Measurements from ENCODE around the gene DUSP1.

The DUSP1 gene

GRCh38 chr5:172728481-172729241 lies 42.3 kb downstream of the DUSP1 start:
- FAIRE-seq = no peak
- DNase-seq (ENCODE audit: insufficient read length, low spot score) = no peak

- DNase-seq (ENCODE audit: insufficient read length, low spot score) = no peak
- no peak for FAIRE-seq
Measured at GRCh38 chr5:172727551-172727950, 43.4 kb downstream of the DUSP1 start.

GRCh38 chr5:172726966-172727365 lies 44.0 kb downstream of the DUSP1 start:
- DNase-seq (ENCODE audit: insufficient read length, low spot score) (no peak), FAIRE-seq (no peak)

- no peak for FAIRE-seq
- no peak for DNase-seq (ENCODE audit: insufficient read length, low spot score)
Measured at GRCh38 chr5:172725785-172726184, 45.2 kb downstream of the DUSP1 start.

- FAIRE-seq = no peak
- DNase-seq (ENCODE audit: insufficient read length, low spot score) = no peak
Measured at GRCh38 chr5:172725273-172725672, 45.7 kb downstream of the DUSP1 start.

GRCh38 chr5:172724242-172725183 lies 46.5 kb downstream of the DUSP1 start:
- FAIRE-seq = no peak

GRCh38 chr5:172723508-172723907 lies 47.5 kb downstream of the DUSP1 start:
- FAIRE-seq = no peak
- DNase-seq (ENCODE audit: insufficient read length, low spot score) = no peak

More at GRCh38 chr5:172724242-172725183, 46.5 kb downstream of the DUSP1 start:
- DNase-seq (ENCODE audit: insufficient read length, low spot score) = no peak

- FAIRE-seq (no peak), DNase-seq (ENCODE audit: insufficient read length, low spot score) (no peak)
Measured at GRCh38 chr5:172722327-172722815, 48.6 kb downstream of the DUSP1 start.

- DNase-seq (ENCODE audit: insufficient read length, low spot score) (no peak), FAIRE-seq (no peak)
Measured at GRCh38 chr5:172721455-172722326, 49.3 kb downstream of the DUSP1 start.

- no peak for FAIRE-seq
Measured at GRCh38 chr5:172720655-172721054, 50.3 kb downstream of the DUSP1 start.

GRCh38 chr5:172719211-172719610 lies 51.8 kb downstream of the DUSP1 start:
- FAIRE-seq (no peak), DNase-seq (ENCODE audit: insufficient read length, low spot score) (no peak)

More at GRCh38 chr5:172720655-172721054, 50.3 kb downstream of the DUSP1 start:
- no peak for DNase-seq (ENCODE audit: insufficient read length, low spot score)

- FAIRE-seq (no peak), DNase-seq (ENCODE audit: insufficient read length, low spot score) (no peak)
Measured at GRCh38 chr5:172718527-172719114, 52.4 kb downstream of the DUSP1 start.
